HG03066 (cell line): ENCODE data around the gene ABCB6.
"Not testable (repeated sequence)": the region's sequence is repeated elsewhere in the genome, so short reads cannot be mapped to it uniquely, and the experiment has no call there.

Experiments used
- ATAC-seq: cut with Tn5 transposase; IDR thresholded peaks from one replicate; pipeline ENCODE4 v1.9.1; 2021; ENCODE audit warnings: low read depth; ENCODE audit not compliant: unreplicated experiment

Gene ABCB6

GRCh38 chr2:219214786-219215185 is 4.0 kb downstream of the ABCB6 start:
- no peak for ATAC-seq

- ATAC-seq: no peak
Measured at GRCh38 chr2:219214141-219214540, 4.6 kb downstream of the ABCB6 start.

- ATAC-seq: no peak
Measured at GRCh38 chr2:219213486-219214071, 5.2 kb downstream of the ABCB6 start.

- ATAC-seq: no peak
Measured at GRCh38 chr2:219213026-219213415, 5.7 kb downstream of the ABCB6 start.

- ATAC-seq: no peak
Measured at GRCh38 chr2:219210886-219211362, 7.8 kb downstream of the ABCB6 start.

GRCh38 chr2:219210196-219210885 is 8.4 kb downstream of the ABCB6 start:
- ATAC-seq: no peak

GRCh38 chr2:219209236-219210195 is 9.2 kb downstream of the ABCB6 start:
- ATAC-seq: no peak

- no peak for ATAC-seq
Measured at GRCh38 chr2:219207884-219208740, 10.6 kb downstream of the ABCB6 start.

- no peak for ATAC-seq
Measured at GRCh38 chr2:219207134-219207883, 11.4 kb downstream of the ABCB6 start.

- ATAC-seq: peak; percentile 96
Measured at GRCh38 chr2:219206328-219207133, 12.2 kb downstream of the ABCB6 start, which contains the start of gene ZFAND2B. Gene ZFAND2B, plus strand, starts transcription at chr2:219206782. Its CDS starts 206 bp downstream, at chr2:219206988.

- ATAC-seq: no peak
Measured at GRCh38 chr2:219205981-219206327, 12.8 kb downstream of the ABCB6 start.

GRCh38 chr2:219205165-219205538 is 13.6 kb downstream of the ABCB6 start:
- no peak for ATAC-seq

- ATAC-seq: no peak
Measured at GRCh38 chr2:219204425-219205164, 14.2 kb downstream of the ABCB6 start.

- ATAC-seq: not testable (repeated sequence)
Measured at GRCh38 chr2:219201331-219201730, 17.4 kb downstream of the ABCB6 start.

GRCh38 chr2:219200502-219201326 is 18.0 kb downstream of the ABCB6 start:
- ATAC-seq: not testable (repeated sequence)

- ATAC-seq: no peak
Measured at GRCh38 chr2:219199470-219200211, 19.1 kb downstream of the ABCB6 start.

GRCh38 chr2:219198974-219199373 is 19.8 kb downstream of the ABCB6 start:
- no peak for ATAC-seq
